Esophagus squamous epithelium (tissue), 5 donors: ENCODE results near the gene CLEC2A. TPM values are rescaled to one million over a fixed set of nuclear protein-coding genes. Genes with fewer than 3 reads are reported as not detected.
A peak's percentile ranks its signal among the peaks of the same experiment; 100 is the strongest.

Experiments used
- DNase-seq: peaks from one replicate; lab custom pipeline; 2025; lab: John Stamatoyannopoulos, UW
- H3K27ac ChIP-seq, 4 donors: fragments of 200-600 bp; sonication (generic); one replicate each; pipeline ENCODE4 v1.5.1; 2016 to 2019; ENCODE audit warnings: mild to moderate bottlenecking in 1 of 4
- H3K27me3 ChIP-seq, 4 donors: fragments of 200-600 bp; sonication (generic); 1 replicate in 3 of 4; 2 replicates in 1 of 4; pipeline versions ENCODE4 v1.5.1 to v1.6.0; 2017 to 2021; ENCODE audit warnings: antibody characterized with exemption in 1 of 4
- H3K36me3 ChIP-seq, 3 donors: fragments of 200-600 bp; sonication (generic); one replicate each; pipeline ENCODE4 v1.5.1; 2016 to 2019
- H3K4me1 ChIP-seq, 3 donors: fragments of 200-600 bp; sonication (generic); one replicate each; pipeline ENCODE4 v1.5.1; 2017 to 2019
- H3K4me3 ChIP-seq, 4 donors: fragments of 200-600 bp; sonication (generic); 1 replicate in 3 of 4; 2 replicates in 1 of 4; pipeline ENCODE4 v1.5.1; 2016 to 2019; ENCODE audit warnings: mild to moderate bottlenecking in 2 of 4, moderate library complexity in 1 of 4
- H3K9me3 ChIP-seq, 3 donors: fragments of 200-600 bp; sonication (generic); one replicate each; pipeline ENCODE4 v1.5.1; 2016 to 2019
- CTCF ChIP-seq, 6 experiments: fragments of 450-650 bp in 4 of 6; fragments of 200-600 bp in 2 of 6; sonication (generic) in 2 of 6; IDR thresholded peaks; one replicate each; pipeline ENCODE4 v1.5.1; 2016 to 2019; ENCODE audit warnings: antibody characterized with exemption in 6 of 6, mild to moderate bottlenecking in 4 of 6, moderate library complexity in 4 of 6
- POLR2A ChIP-seq, 4 donors: fragments of 450-650 bp; IDR thresholded peaks; one replicate each; pipeline ENCODE4 v1.6.1; 2017; ENCODE audit warnings: antibody characterized with exemption in 4 of 4, mild to moderate bottlenecking in 4 of 4, moderate library complexity in 3 of 4
- WGBS, 2 donors: methylation state at CpG; one replicate each; pipeline ENCODE4 v1.1.5; 2018; 5-methylcytosine and 5-hydroxymethylcytosine counted together
- intact Hi-C: fragments of 100-400 bp; cut with DNase I; formaldehyde crosslinking; loops from one replicate; pipeline ENCODE4 v1.15.0; 2022
- total RNA-seq, 4 donors: library from RNA; depleted of rRNA; stranded (reverse); fragments of >200 nt; gene quantifications; one replicate each; pipeline ENCODE4 v1.1.0, GENCODE V29; 2016
- donor health status: DM: yes; HTN: yes; CAD: no.

CLEC2A gene
- total RNA-seq, 4 donors from 2014 or later, result not detected

GRCh38 chr12:9947674-9948073 is 15.5 kb upstream of the CLEC2A start:
- intact Hi-C loops, result no loop called here
- WGBS, 2 donors, result 70 to 73% methylated on average over 3 of the region's 3 CpGs
- no peak for TF ChIP-seq CTCF (IDR thresholded peaks at IDR 0.05)
- no peak for TF ChIP-seq POLR2A (IDR thresholded peaks at IDR 0.05)
- Histone ChIP-seq H3K27me3 (peaks cover 0 to 6% (median 0%) of the 10 kb centered on the region in 4 donors), H3K36me3 (no peaks in the 10 kb centered on the region), H3K4me1 (no peaks in the 10 kb centered on the region), H3K4me3 (no peak overlapping the region), H3K9me3 (no peaks in the 10 kb centered on the region), H3K27ac (no peak overlapping the region)
- no peak for DNase-seq

- Histone ChIP-seq H3K27me3 (peaks cover 0 to 6% (median 0%) of the 10 kb centered on the region in 4 donors), H3K4me3 (no peak overlapping the region), H3K36me3 (no peaks in the 10 kb centered on the region), H3K4me1 (no peaks in the 10 kb centered on the region), H3K27ac (no peak overlapping the region), H3K9me3 (no peaks in the 10 kb centered on the region)
- intact Hi-C loops, result no loop called here
- TF ChIP-seq POLR2A (IDR thresholded peaks at IDR 0.05) (no peak), CTCF (IDR thresholded peaks at IDR 0.05) (no peak)
- WGBS, 2 donors, result 57 to 67% methylated on average over 2 of the region's 2 CpGs
- no peak for DNase-seq
Observed at GRCh38 chr12:9944391-9944790, 12.2 kb upstream of the CLEC2A start.

GRCh38 chr12:9943240-9943639 is 11.1 kb upstream of the CLEC2A start:
- TF ChIP-seq POLR2A (IDR thresholded peaks at IDR 0.05) (no peak), CTCF (IDR thresholded peaks at IDR 0.05) (no peak)
- no peaks in the 10 kb centered on the region for H3K4me1 ChIP-seq
- no peaks in the 10 kb centered on the region for H3K9me3 ChIP-seq
- WGBS, 2 donors, result 44 to 80% methylated on average over 12 to 15 of the region's 19 CpGs
- peaks cover 0 to 6% (median 0%) of the 10 kb centered on the region in 4 donors for H3K27me3 ChIP-seq
- intact Hi-C loops, result no loop called here
- no peak for DNase-seq
- H3K27ac ChIP-seq, result no peak overlapping the region
- H3K36me3 ChIP-seq, result no peaks in the 10 kb centered on the region
- H3K4me3 ChIP-seq, result peak overlapping the region in 1 of 4 donors; percentile 18

GRCh38 chr12:9941838-9942237 is 9.7 kb upstream of the CLEC2A start:
- no peak for DNase-seq
- intact Hi-C loops, result no loop called here
- H3K9me3 ChIP-seq, result no peaks in the 10 kb centered on the region
- no peak overlapping the region for H3K27ac ChIP-seq
- no peak for TF ChIP-seq POLR2A (IDR thresholded peaks at IDR 0.05)
- TF ChIP-seq CTCF (IDR thresholded peaks at IDR 0.05), result no peak
- no peaks in the 10 kb centered on the region for H3K36me3 ChIP-seq
- no peak overlapping the region for H3K4me3 ChIP-seq
- WGBS, 2 donors, result 64 to 82% methylated on average over 1 of the region's 1 CpG
- H3K4me1 ChIP-seq, result no peaks in the 10 kb centered on the region
- peaks cover 0 to 6% (median 0%) of the 10 kb centered on the region in 4 donors for H3K27me3 ChIP-seq

GRCh38 chr12:9940375-9940774 is 8.2 kb upstream of the CLEC2A start:
- H3K27me3 ChIP-seq, result peaks cover 0 to 6% (median 0%) of the 10 kb centered on the region in 4 donors
- DNase-seq, result no peak
- intact Hi-C loops, result no loop called here
- no peak for TF ChIP-seq POLR2A (IDR thresholded peaks at IDR 0.05)
- TF ChIP-seq CTCF (IDR thresholded peaks at IDR 0.05), result no peak
- H3K4me1 ChIP-seq, result no peaks in the 10 kb centered on the region
- H3K27ac ChIP-seq, result no peak overlapping the region
- H3K4me3 ChIP-seq, result no peak overlapping the region
- WGBS, 2 donors, result 35 to 49% methylated on average over 2 of the region's 2 CpGs
- H3K9me3 ChIP-seq, result no peaks in the 10 kb centered on the region
- H3K36me3 ChIP-seq, result no peaks in the 10 kb centered on the region
